ENCODE results near the gene LRTM2. TPM values are rescaled to one million over a fixed set of nuclear protein-coding genes. Genes with fewer than 3 reads are reported as not detected.

Gene LRTM2
- polyA plus RNA-seq, 1 donor from 2014 or later, result 2.4 TPM

DNA sequence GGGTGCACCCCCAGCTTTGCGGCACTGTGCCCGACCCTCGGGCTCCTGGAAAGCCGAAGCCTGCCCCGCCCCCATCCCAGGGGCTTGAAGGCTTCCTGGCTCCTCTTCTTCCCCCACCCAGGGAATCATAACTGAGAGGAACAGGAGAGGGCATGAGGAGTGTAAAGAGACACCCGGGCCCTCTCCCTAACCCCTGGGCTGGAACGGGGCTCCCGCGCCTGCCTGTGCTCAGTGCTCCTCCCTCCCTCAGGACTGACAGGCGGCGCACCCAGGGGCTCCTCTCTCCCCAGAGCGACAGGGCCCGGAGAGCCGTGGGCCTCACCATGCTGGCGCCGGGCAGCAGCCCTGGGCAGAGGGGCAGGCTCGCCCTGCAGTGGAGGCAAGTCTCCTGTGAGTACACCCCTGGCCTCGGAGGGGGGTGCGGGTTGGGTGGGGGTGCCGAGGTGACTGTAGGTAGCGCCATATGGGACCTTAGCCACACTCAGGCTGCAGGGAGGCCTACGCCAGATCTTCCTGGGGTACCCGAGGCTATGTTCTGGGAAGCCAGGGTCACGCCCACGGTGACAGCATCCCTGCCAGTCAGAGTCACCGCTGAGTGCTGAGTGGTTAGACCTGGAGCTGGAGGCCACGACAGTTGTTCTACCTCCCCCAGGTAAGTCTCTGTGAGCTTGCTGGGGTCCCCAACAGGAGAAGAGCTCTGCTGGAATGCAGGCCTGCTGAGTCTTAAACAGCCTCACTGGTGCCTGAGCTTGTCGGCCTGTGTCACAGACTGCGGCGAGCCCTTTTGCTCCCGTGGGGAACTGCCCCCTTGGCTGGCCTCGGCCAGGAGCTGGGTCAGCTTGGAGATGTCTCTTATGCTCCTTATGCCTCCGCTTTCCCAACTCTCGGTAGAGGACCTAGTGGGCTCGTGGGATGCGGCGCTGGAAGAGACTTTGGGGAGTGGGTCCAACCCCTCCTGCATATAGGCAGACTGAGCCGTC lies 7.8 kb downstream of the LRTM2 start:
- TF ChIP-seq, protein P1, sequence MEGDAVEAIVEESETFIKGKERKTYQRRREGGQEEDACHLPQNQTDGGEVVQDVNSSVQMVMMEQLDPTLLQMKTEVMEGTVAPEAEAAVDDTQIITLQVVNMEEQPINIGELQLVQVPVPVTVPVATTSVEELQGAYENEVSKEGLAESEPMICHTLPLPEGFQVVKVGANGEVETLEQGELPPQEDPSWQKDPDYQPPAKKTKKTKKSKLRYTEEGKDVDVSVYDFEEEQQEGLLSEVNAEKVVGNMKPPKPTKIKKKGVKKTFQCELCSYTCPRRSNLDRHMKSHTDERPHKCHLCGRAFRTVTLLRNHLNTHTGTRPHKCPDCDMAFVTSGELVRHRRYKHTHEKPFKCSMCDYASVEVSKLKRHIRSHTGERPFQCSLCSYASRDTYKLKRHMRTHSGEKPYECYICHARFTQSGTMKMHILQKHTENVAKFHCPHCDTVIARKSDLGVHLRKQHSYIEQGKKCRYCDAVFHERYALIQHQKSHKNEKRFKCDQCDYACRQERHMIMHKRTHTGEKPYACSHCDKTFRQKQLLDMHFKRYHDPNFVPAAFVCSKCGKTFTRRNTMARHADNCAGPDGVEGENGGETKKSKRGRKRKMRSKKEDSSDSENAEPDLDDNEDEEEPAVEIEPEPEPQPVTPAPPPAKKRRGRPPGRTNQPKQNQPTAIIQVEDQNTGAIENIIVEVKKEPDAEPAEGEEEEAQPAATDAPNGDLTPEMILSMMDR (IDR thresholded peaks at IDR 0.05; ENCODE audit: poor library complexity, severe bottlenecking), result no peak
- TF ChIP-seq RAD21 (conservative IDR thresholded peaks at IDR 0.05) (no peak), SMC3 (conservative IDR thresholded peaks at IDR 0.05; ENCODE audit: poor library complexity) (no peak), POLR2AphosphoS5 (IDR thresholded peaks at IDR 0.05) (no peak), TAF1 (IDR thresholded peaks at IDR 0.05; ENCODE audit: low read depth) (no peak), EZH2 (IDR thresholded peaks at IDR 0.05; ENCODE audit: borderline replicate concordance, insufficient read depth, low read length, poor library complexity, severe bottlenecking) (no peak), EP300 (conservative IDR thresholded peaks at IDR 0.05; ENCODE audit: poor library complexity, severe bottlenecking) (no peak)
- no peak overlapping the region for H3K9ac ChIP-seq (ENCODE audit: low read length)
- H3K36me3 ChIP-seq (ENCODE audit: insufficient read depth, low read length), result no peaks in the 10 kb centered on the region
- H4K20me1 ChIP-seq (ENCODE audit: insufficient read depth), result no peaks in the 10 kb centered on the region
- H3K4me2 ChIP-seq (ENCODE audit: low read length), result no peak overlapping the region
- no peaks in the 10 kb centered on the region for H3F3A ChIP-seq (ENCODE audit: insufficient read depth, low read length, poor library complexity, severe bottlenecking)
- no peaks in the 10 kb centered on the region for H3K9me3 ChIP-seq (ENCODE audit: low read length)
- peak overlapping the region; percentile 14 for H3K27ac ChIP-seq (ENCODE audit: low read length)
- peaks cover 17% of the 10 kb centered on the region for H3K27me3 ChIP-seq (ENCODE audit: insufficient read depth, low read depth, low read length)
- no peak overlapping the region for H3K4me3 ChIP-seq (ENCODE audit: low read length)
- H2AFZ ChIP-seq (ENCODE audit: low read depth, low read length), result no peak overlapping the region
- no peaks in the 10 kb centered on the region for H3K9me2 ChIP-seq (ENCODE audit: insufficient read depth, low read length)
- H3K79me2 ChIP-seq (replicated peaks; ENCODE audit: insufficient read depth, low read length), result no peaks in the 10 kb centered on the region

DNA sequence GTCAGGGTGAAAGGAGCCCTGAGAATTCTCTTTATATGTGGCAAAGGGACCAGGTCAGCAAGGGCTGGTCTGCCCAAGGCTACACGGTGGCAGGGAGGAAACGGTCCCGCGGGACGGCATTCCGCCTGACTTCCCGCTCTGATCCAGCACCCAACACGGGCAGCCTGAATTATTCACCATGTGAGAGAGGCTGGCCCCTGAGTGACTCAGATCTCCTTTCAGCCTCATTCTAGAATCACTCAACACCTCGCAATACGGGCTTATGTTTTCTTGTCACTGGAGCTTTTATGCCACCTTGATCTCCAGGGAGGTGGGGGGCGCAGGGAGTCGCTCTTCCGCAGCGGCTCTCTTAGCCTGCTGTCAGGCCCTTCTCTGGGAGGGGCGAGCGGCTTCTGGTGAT lies 8.5 kb downstream of the LRTM2 start:
- Histone ChIP-seq H3K27me3 (ENCODE audit: insufficient read depth, low read depth, low read length) (peaks cover 17% of the 10 kb centered on the region), H3K27ac (ENCODE audit: low read length) (peak overlapping the region; percentile 14), H3K4me2 (ENCODE audit: low read length) (no peak overlapping the region), H3F3A (ENCODE audit: insufficient read depth, low read length, poor library complexity, severe bottlenecking) (no peaks in the 10 kb centered on the region), H4K20me1 (ENCODE audit: insufficient read depth) (no peaks in the 10 kb centered on the region), H3K9me3 (ENCODE audit: low read length) (no peaks in the 10 kb centered on the region), H3K4me3 (ENCODE audit: low read length) (no peak overlapping the region), H3K9me2 (ENCODE audit: insufficient read depth, low read length) (no peaks in the 10 kb centered on the region), H3K79me2 (replicated peaks; ENCODE audit: insufficient read depth, low read length) (no peaks in the 10 kb centered on the region), H2AFZ (ENCODE audit: low read depth, low read length) (no peak overlapping the region), H3K36me3 (ENCODE audit: insufficient read depth, low read length) (no peaks in the 10 kb centered on the region), H3K9ac (ENCODE audit: low read length) (peak overlapping the region; percentile 18)
- TF ChIP-seq SMC3 (conservative IDR thresholded peaks at IDR 0.05; ENCODE audit: poor library complexity) (no peak), POLR2AphosphoS5 (IDR thresholded peaks at IDR 0.05) (peak; percentile 55), EP300 (conservative IDR thresholded peaks at IDR 0.05; ENCODE audit: poor library complexity, severe bottlenecking) (peak; percentile 14)

DNA sequence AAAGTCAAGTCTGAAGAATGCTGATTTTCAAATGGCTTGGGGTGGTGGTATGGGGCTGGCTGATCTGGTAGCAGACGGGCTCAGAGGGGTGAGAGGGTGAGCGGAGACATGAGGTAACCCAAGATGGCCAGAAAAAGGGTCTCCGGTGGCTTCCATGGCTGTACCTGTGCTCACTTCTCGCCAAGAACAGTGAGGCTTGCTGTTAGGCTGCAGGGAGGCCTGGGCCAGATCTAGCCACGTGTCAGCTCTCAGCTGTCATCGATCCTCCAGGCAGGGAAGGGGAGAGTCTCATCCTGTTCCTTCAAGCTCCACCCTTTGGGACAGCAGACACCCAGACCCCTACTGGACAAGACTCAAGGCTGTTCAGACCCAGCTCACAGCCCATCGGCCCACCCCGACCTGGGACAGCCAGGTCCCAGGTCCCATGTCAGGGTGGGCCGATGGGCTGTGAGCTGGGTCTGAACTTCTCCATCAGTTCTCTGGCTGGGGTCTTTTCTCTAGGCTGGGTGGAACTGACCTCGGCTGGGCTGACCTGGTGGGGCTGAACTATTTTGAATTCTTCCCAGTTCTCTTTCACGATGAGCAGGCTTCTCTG lies 9.0 kb downstream of the LRTM2 start:
- Histone ChIP-seq H3F3A (ENCODE audit: insufficient read depth, low read length, poor library complexity, severe bottlenecking) (no peaks in the 10 kb centered on the region), H3K9me2 (ENCODE audit: insufficient read depth, low read length) (no peaks in the 10 kb centered on the region), H3K9me3 (ENCODE audit: low read length) (no peaks in the 10 kb centered on the region), H3K36me3 (ENCODE audit: insufficient read depth, low read length) (no peaks in the 10 kb centered on the region), H3K4me3 (ENCODE audit: low read length) (no peak overlapping the region), H3K27ac (ENCODE audit: low read length) (peak overlapping the region; percentile 14), H3K9ac (ENCODE audit: low read length) (peak overlapping the region; percentile 18), H2AFZ (ENCODE audit: low read depth, low read length) (no peak overlapping the region), H3K27me3 (ENCODE audit: insufficient read depth, low read depth, low read length) (peaks cover 17% of the 10 kb centered on the region), H3K79me2 (replicated peaks; ENCODE audit: insufficient read depth, low read length) (no peaks in the 10 kb centered on the region), H3K4me2 (ENCODE audit: low read length) (no peak overlapping the region), H4K20me1 (ENCODE audit: insufficient read depth) (no peaks in the 10 kb centered on the region)
- TF ChIP-seq, protein P1 (IDR thresholded peaks at IDR 0.05; ENCODE audit: poor library complexity, severe bottlenecking), result no peak
- no peak for TF ChIP-seq SMC3 (conservative IDR thresholded peaks at IDR 0.05; ENCODE audit: poor library complexity)
- TF ChIP-seq MXI1 (conservative IDR thresholded peaks at IDR 0.05; ENCODE audit: poor library complexity, severe bottlenecking), result no peak
- TF ChIP-seq, protein P2, sequence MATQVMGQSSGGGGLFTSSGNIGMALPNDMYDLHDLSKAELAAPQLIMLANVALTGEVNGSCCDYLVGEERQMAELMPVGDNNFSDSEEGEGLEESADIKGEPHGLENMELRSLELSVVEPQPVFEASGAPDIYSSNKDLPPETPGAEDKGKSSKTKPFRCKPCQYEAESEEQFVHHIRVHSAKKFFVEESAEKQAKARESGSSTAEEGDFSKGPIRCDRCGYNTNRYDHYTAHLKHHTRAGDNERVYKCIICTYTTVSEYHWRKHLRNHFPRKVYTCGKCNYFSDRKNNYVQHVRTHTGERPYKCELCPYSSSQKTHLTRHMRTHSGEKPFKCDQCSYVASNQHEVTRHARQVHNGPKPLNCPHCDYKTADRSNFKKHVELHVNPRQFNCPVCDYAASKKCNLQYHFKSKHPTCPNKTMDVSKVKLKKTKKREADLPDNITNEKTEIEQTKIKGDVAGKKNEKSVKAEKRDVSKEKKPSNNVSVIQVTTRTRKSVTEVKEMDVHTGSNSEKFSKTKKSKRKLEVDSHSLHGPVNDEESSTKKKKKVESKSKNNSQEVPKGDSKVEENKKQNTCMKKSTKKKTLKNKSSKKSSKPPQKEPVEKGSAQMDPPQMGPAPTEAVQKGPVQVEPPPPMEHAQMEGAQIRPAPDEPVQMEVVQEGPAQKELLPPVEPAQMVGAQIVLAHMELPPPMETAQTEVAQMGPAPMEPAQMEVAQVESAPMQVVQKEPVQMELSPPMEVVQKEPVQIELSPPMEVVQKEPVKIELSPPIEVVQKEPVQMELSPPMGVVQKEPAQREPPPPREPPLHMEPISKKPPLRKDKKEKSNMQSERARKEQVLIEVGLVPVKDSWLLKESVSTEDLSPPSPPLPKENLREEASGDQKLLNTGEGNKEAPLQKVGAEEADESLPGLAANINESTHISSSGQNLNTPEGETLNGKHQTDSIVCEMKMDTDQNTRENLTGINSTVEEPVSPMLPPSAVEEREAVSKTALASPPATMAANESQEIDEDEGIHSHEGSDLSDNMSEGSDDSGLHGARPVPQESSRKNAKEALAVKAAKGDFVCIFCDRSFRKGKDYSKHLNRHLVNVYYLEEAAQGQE (IDR thresholded peaks at IDR 0.05; ENCODE audit: borderline replicate concordance), result no peak
- TF ChIP-seq EZH2 (IDR thresholded peaks at IDR 0.05; ENCODE audit: borderline replicate concordance, insufficient read depth, low read length, poor library complexity, severe bottlenecking), result no peak
- TF ChIP-seq POLR2AphosphoS5 (IDR thresholded peaks at IDR 0.05), result no peak
- no peak for TF ChIP-seq TAF1 (IDR thresholded peaks at IDR 0.05; ENCODE audit: low read depth)
- TF ChIP-seq EP300 (conservative IDR thresholded peaks at IDR 0.05; ENCODE audit: poor library complexity, severe bottlenecking), result no peak
- no peak for TF ChIP-seq RAD21 (conservative IDR thresholded peaks at IDR 0.05)
